Measurements from ENCODE around the gene FBLN7.

FBLN7 gene

GRCh38 chr2:112138159-112139032, at the start of gene FBLN7:
Gene FBLN7, plus strand, starts transcription at chr2:112138385. Its CDS starts 271 bp downstream, at chr2:112138656.
- no peak for TF ChIP-seq CTCF (IDR thresholded peaks at IDR 0.05; ENCODE audit: insufficient read depth, low read depth, low read length, missing control alignments)
- no peak for DNase-seq (ENCODE audit: low read depth)
- H3K4me3 ChIP-seq (ENCODE audit: low read depth, low read length) = no peak within 1 kb of the TSS

- no peak for TF ChIP-seq CTCF (IDR thresholded peaks at IDR 0.05; ENCODE audit: insufficient read depth, low read depth, low read length, missing control alignments)
- no peak for DNase-seq (ENCODE audit: low read depth)
- H3K4me3 ChIP-seq (ENCODE audit: low read depth, low read length) = no peak overlapping the region
Measured at GRCh38 chr2:112089375-112089774, 48.8 kb upstream of the FBLN7 start.

GRCh38 chr2:112092286-112093041, 45.7 kb upstream of the FBLN7 start:
- TF ChIP-seq CTCF (IDR thresholded peaks at IDR 0.05; ENCODE audit: insufficient read depth, low read depth, low read length, missing control alignments) = no peak
- no peak for DNase-seq (ENCODE audit: low read depth)

GRCh38 chr2:112093216-112093615, 45.0 kb upstream of the FBLN7 start:
- no peak for TF ChIP-seq CTCF (IDR thresholded peaks at IDR 0.05; ENCODE audit: insufficient read depth, low read depth, low read length, missing control alignments)
- no peak for DNase-seq (ENCODE audit: low read depth)
- no peak overlapping the region for H3K4me3 ChIP-seq (ENCODE audit: low read depth, low read length)

More at GRCh38 chr2:112092286-112093041, 45.7 kb upstream of the FBLN7 start:
- no peak overlapping the region for H3K4me3 ChIP-seq (ENCODE audit: low read depth, low read length)

GRCh38 chr2:112095681-112096080, 42.5 kb upstream of the FBLN7 start:
- DNase-seq (ENCODE audit: low read depth) = no peak
- no peak for TF ChIP-seq CTCF (IDR thresholded peaks at IDR 0.05; ENCODE audit: insufficient read depth, low read depth, low read length, missing control alignments)
- H3K4me3 ChIP-seq (ENCODE audit: low read depth, low read length) = no peak overlapping the region

- TF ChIP-seq CTCF (IDR thresholded peaks at IDR 0.05; ENCODE audit: insufficient read depth, low read depth, low read length, missing control alignments) = no peak
- H3K4me3 ChIP-seq (ENCODE audit: low read depth, low read length) = no peak overlapping the region
Measured at GRCh38 chr2:112096098-112096497, 42.1 kb upstream of the FBLN7 start.

More at GRCh38 chr2:112096098-112096497, 42.1 kb upstream of the FBLN7 start:
- DNase-seq (ENCODE audit: low read depth) = no peak

Measured in GM12865 (cell line).